ENCODE measurements around the gene C1orf174. TPM values are rescaled to one million over a fixed set of nuclear protein-coding genes. Genes with fewer than 3 reads are reported as not detected.
A peak's percentile ranks its signal among the peaks of the same experiment; 100 is the strongest.

The C1orf174 gene
- total and polyA plus RNA-seq, 2 donors (not counting 1 experiment from before 2014, with no cell fraction given): 24.1 to 39.6 TPM

GRCh38 chr1:3856923-3857790 is 42.9 kb downstream of the C1orf174 start, which contains the start of the genes CEP104 and DFFB:
CEP104 (minus strand) TSS chr1:3857211; CDS start chr1:3852407, 4,804 bp downstream.
DFFB (plus strand) TSS chr1:3857476; CDS start chr1:3857604, 128 bp downstream.
- peak within 1 kb of the TSS; percentile 81 for H3K4me2 ChIP-seq (ENCODE audit: extremely low read depth, insufficient read depth, low read length)
- peak; percentile 78 to 81 for DNase-seq (ENCODE audit: low read depth in 2 of 2)
- peak within 1 kb of the TSS; percentile 79 for H3K9ac ChIP-seq (ENCODE audit: insufficient read depth, low read length)
- peak within 1 kb of the TSS; percentile 73 to 96 (median 82) for H3K4me3 ChIP-seq (replicated peaks in 1 of 4; ENCODE audit: control extremely low read depth in 1 of 4, insufficient read depth in 1 of 4, low read depth in 3 of 4, low read length in 4 of 4)
- no peaks in the 10 kb centered on the region for H4K20me1 ChIP-seq (ENCODE audit: control insufficient read depth, extremely low read depth, insufficient read depth, low read length)
- no peaks in the 10 kb centered on the region for H3K36me3 ChIP-seq (ENCODE audit: control insufficient read depth, insufficient read depth, low read length)
- peak within 1 kb of the TSS; percentile 64 for H3K27ac ChIP-seq (ENCODE audit: insufficient read depth, low read length)
- H3K9me3 ChIP-seq (ENCODE audit: control insufficient read depth, insufficient read depth, low read depth, low read length): no peaks in the 10 kb centered on the region
- peaks cover 14% of the 10 kb centered on the region for H3K79me2 ChIP-seq (ENCODE audit: control insufficient read depth, insufficient read depth, low read length)
- H2AFZ ChIP-seq (ENCODE audit: low read length): peak within 1 kb of the TSS; percentile 94
- no peaks in the 10 kb centered on the region for H3K27me3 ChIP-seq (ENCODE audit: control insufficient read depth, insufficient read depth, low read length)
- H3K4me1 ChIP-seq (ENCODE audit: control insufficient read depth, extremely low read depth, insufficient read depth, low read length): no peaks in the 10 kb centered on the region
- no peak for TF ChIP-seq EZH2 (IDR thresholded peaks at IDR 0.05; ENCODE audit: low read length, missing control alignments)
- TF ChIP-seq, protein P1, sequence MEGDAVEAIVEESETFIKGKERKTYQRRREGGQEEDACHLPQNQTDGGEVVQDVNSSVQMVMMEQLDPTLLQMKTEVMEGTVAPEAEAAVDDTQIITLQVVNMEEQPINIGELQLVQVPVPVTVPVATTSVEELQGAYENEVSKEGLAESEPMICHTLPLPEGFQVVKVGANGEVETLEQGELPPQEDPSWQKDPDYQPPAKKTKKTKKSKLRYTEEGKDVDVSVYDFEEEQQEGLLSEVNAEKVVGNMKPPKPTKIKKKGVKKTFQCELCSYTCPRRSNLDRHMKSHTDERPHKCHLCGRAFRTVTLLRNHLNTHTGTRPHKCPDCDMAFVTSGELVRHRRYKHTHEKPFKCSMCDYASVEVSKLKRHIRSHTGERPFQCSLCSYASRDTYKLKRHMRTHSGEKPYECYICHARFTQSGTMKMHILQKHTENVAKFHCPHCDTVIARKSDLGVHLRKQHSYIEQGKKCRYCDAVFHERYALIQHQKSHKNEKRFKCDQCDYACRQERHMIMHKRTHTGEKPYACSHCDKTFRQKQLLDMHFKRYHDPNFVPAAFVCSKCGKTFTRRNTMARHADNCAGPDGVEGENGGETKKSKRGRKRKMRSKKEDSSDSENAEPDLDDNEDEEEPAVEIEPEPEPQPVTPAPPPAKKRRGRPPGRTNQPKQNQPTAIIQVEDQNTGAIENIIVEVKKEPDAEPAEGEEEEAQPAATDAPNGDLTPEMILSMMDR (conservative IDR thresholded peaks at IDR 0.05 in 1 of 2, IDR thresholded peaks at IDR 0.05 in 1 of 2; ENCODE audit: low read depth in 1 of 2, low read length in 2 of 2): no peak

DNA sequence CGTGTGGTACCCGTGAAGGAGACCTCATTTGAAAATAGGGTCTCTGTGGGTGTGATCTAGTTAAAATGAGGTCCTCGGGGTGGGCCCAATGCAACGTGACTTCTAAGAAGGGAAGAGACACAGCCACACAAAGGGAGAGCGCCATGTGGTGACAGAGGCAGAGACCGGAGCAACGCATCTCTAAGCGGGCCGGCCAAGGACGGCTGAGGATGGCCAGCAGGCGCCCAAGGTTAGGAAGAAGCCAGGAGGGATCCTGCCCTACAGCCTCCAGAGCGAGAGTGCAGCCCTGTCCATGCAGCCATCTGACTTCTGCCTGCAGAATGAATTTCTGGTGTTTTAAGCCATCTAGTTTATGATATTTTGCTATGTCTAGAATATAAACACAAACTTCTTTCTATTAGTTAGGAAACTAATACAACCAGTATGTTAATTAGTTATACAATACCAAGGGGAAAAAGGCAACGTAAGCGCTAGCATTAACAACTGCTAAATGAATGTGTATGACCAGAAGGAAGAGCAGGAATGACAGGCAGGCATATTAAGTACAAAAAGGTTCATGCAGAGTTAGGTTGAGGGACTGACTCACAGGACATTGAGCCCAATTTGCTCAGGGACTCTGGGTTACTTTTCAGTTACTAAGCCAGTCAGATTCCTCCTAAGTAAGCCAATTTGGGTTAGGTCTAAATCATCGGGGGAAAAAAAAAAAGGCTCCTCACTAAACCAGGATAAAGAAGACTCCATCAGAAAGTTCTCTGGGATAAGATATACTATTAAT is 47.2 kb downstream of the C1orf174 start:
- H3K4me1 ChIP-seq (ENCODE audit: control insufficient read depth, extremely low read depth, insufficient read depth, low read length): no peaks in the 10 kb centered on the region
- H2AFZ ChIP-seq (ENCODE audit: low read length): no peak overlapping the region
- H3K4me2 ChIP-seq (ENCODE audit: extremely low read depth, insufficient read depth, low read length): no peak overlapping the region
- no peak for TF ChIP-seq EZH2 (IDR thresholded peaks at IDR 0.05; ENCODE audit: low read length, missing control alignments)
- TF ChIP-seq, protein P1 (conservative IDR thresholded peaks at IDR 0.05 in 1 of 2, IDR thresholded peaks at IDR 0.05 in 1 of 2; ENCODE audit: low read depth in 1 of 2, low read length in 2 of 2): no peak
- H3K27me3 ChIP-seq (ENCODE audit: control insufficient read depth, insufficient read depth, low read length): no peaks in the 10 kb centered on the region
- no peak overlapping the region for H3K9ac ChIP-seq (ENCODE audit: insufficient read depth, low read length)
- no peak overlapping the region for H3K27ac ChIP-seq (ENCODE audit: insufficient read depth, low read length)
- peaks cover 3% of the 10 kb centered on the region for H3K36me3 ChIP-seq (ENCODE audit: control insufficient read depth, insufficient read depth, low read length)
- no peak for DNase-seq (ENCODE audit: low read depth in 2 of 2)
- H3K9me3 ChIP-seq (ENCODE audit: control insufficient read depth, insufficient read depth, low read depth, low read length): no peaks in the 10 kb centered on the region
- no peaks in the 10 kb centered on the region for H4K20me1 ChIP-seq (ENCODE audit: control insufficient read depth, extremely low read depth, insufficient read depth, low read length)
- no peak overlapping the region for H3K4me3 ChIP-seq (replicated peaks in 1 of 4; ENCODE audit: control extremely low read depth in 1 of 4, insufficient read depth in 1 of 4, low read depth in 3 of 4, low read length in 4 of 4)
- H3K79me2 ChIP-seq (ENCODE audit: control insufficient read depth, insufficient read depth, low read length): peaks cover 14% of the 10 kb centered on the region

GRCh38 chr1:3852091-3852490 is 48.0 kb downstream of the C1orf174 start:
- Histone ChIP-seq H2AFZ (ENCODE audit: low read length) (no peak overlapping the region), H3K36me3 (ENCODE audit: control insufficient read depth, insufficient read depth, low read length) (peaks cover 5% of the 10 kb centered on the region), H3K4me3 (replicated peaks in 1 of 4; ENCODE audit: control extremely low read depth in 1 of 4, insufficient read depth in 1 of 4, low read depth in 3 of 4, low read length in 4 of 4) (no peak overlapping the region), H3K79me2 (ENCODE audit: control insufficient read depth, insufficient read depth, low read length) (peaks cover 14% of the 10 kb centered on the region), H3K27me3 (ENCODE audit: control insufficient read depth, insufficient read depth, low read length) (no peaks in the 10 kb centered on the region), H3K9ac (ENCODE audit: insufficient read depth, low read length) (no peak overlapping the region), H3K27ac (ENCODE audit: insufficient read depth, low read length) (no peak overlapping the region), H4K20me1 (ENCODE audit: control insufficient read depth, extremely low read depth, insufficient read depth, low read length) (no peaks in the 10 kb centered on the region), H3K9me3 (ENCODE audit: control insufficient read depth, insufficient read depth, low read depth, low read length) (no peaks in the 10 kb centered on the region), H3K4me2 (ENCODE audit: extremely low read depth, insufficient read depth, low read length) (no peak overlapping the region), H3K4me1 (ENCODE audit: control insufficient read depth, extremely low read depth, insufficient read depth, low read length) (no peaks in the 10 kb centered on the region)
- no peak for TF ChIP-seq EZH2 (IDR thresholded peaks at IDR 0.05; ENCODE audit: low read length, missing control alignments)
- TF ChIP-seq, protein P1 (conservative IDR thresholded peaks at IDR 0.05 in 1 of 2, IDR thresholded peaks at IDR 0.05 in 1 of 2; ENCODE audit: low read depth in 1 of 2, low read length in 2 of 2): no peak
- no peak for DNase-seq (ENCODE audit: low read depth in 2 of 2)

All from fibroblast of lung (primary cell).